GM21825 (cell line): Measurements from ENCODE around the gene PDGFB.

ENCODE experiments used
- ATAC-seq: cut with Tn5 transposase; IDR thresholded peaks from one replicate; pipeline ENCODE4 v1.9.1; 2021; ENCODE audit warnings: mild to moderate bottlenecking, moderate library complexity; ENCODE audit not compliant: unreplicated experiment

Gene PDGFB

GRCh38 chr22:39208013-39208680 lies 36.6 kb downstream of the PDGFB start:
- no peak for ATAC-seq

GRCh38 chr22:39207141-39208012 lies 37.4 kb downstream of the PDGFB start:
- no peak for ATAC-seq

- no peak for ATAC-seq
These were observed 38.3 kb downstream of the PDGFB start for GRCh38 chr22:39206491-39206890.

- no peak for ATAC-seq
These were observed 39.3 kb downstream of the PDGFB start for GRCh38 chr22:39205344-39206021.

GRCh38 chr22:39204216-39204615 lies 40.6 kb downstream of the PDGFB start:
- no peak for ATAC-seq

GRCh38 chr22:39197578-39197977 lies 47.2 kb downstream of the PDGFB start:
- ATAC-seq, result no peak

- no peak for ATAC-seq
These were observed 50.7 kb downstream of the PDGFB start for GRCh38 chr22:39194098-39194497.

GRCh38 chr22:39188809-39189208 lies 56.0 kb downstream of the PDGFB start:
- no peak for ATAC-seq

- no peak for ATAC-seq
These were observed 59.2 kb downstream of the PDGFB start for GRCh38 chr22:39185601-39186012.

- no peak for ATAC-seq
These were observed 59.9 kb downstream of the PDGFB start for GRCh38 chr22:39184586-39185577.

- ATAC-seq, result no peak
These were observed 60.7 kb downstream of the PDGFB start for GRCh38 chr22:39183991-39184585.

- ATAC-seq, result no peak
These were observed 62.2 kb downstream of the PDGFB start for GRCh38 chr22:39182478-39183030.

GRCh38 chr22:39181778-39182177 lies 63.0 kb downstream of the PDGFB start:
- no peak for ATAC-seq

- no peak for ATAC-seq
These were observed 63.4 kb downstream of the PDGFB start for GRCh38 chr22:39181356-39181755.

- no peak for ATAC-seq
These were observed 64.9 kb downstream of the PDGFB start for GRCh38 chr22:39179841-39180335.

- ATAC-seq, result no peak
These were observed 65.4 kb downstream of the PDGFB start for GRCh38 chr22:39179401-39179827.

- ATAC-seq, result no peak
These were observed 66.3 kb downstream of the PDGFB start for GRCh38 chr22:39178206-39179111.

GRCh38 chr22:39177791-39178190 lies 67.0 kb downstream of the PDGFB start:
- ATAC-seq, result no peak

GRCh38 chr22:39177456-39177775 lies 67.4 kb downstream of the PDGFB start:
- ATAC-seq, result no peak
